ENCODE data around the gene SEPSECS. TPM values are rescaled to one million over a fixed set of nuclear protein-coding genes. Genes with fewer than 3 reads are reported as not detected.

SEPSECS gene
- total RNA-seq, 1 experiment from 2014 or later: 10.6 TPM

GRCh38 chr4:25112366-25112994 lies 47.8 kb downstream of the SEPSECS start:
- H3K27me3 ChIP-seq (ENCODE audit: insufficient read depth, low read length): peaks cover 4% of the 10 kb centered on the region; the same call in 1 of the 2 replicates
- H3K36me3 ChIP-seq (ENCODE audit: control insufficient read depth in 1 of 2, insufficient read depth in 2 of 2, low read length in 2 of 2): no peaks in the 10 kb centered on the region
- H3K4me2 ChIP-seq (ENCODE audit: low read length): no peak overlapping the region
- BruUV-seq (replicated peaks): no TSS peak
- intact Hi-C loops (cut with micrococcal nuclease): no loop called here
- POLR2A ChIA-PET: no interaction called here
- no peaks in the 10 kb centered on the region for H4K20me1 ChIP-seq (ENCODE audit: insufficient read depth)
- TF ChIP-seq YY1 (IDR thresholded peaks at IDR 0.05; ENCODE audit: extremely low read depth, insufficient replicate concordance, low read depth, low read length) (no peak), POLR2A (IDR thresholded peaks at IDR 0.05; ENCODE audit: borderline replicate concordance, extremely low read depth, insufficient read depth, insufficient read length) (no peak), CBX3 (IDR thresholded peaks at IDR 0.05; ENCODE audit: low read depth) (no peak), EZH2phosphoT487 (IDR thresholded peaks at IDR 0.05; ENCODE audit: borderline replicate concordance) (no peak), EZH2 (IDR thresholded peaks at IDR 0.05) (no peak), ZNF274 (IDR thresholded peaks at IDR 0.05; ENCODE audit: low read depth, low read length) (no peak), ELF1 (IDR thresholded peaks at IDR 0.05; ENCODE audit: borderline replicate concordance, low read depth) (no peak), CEBPB (IDR thresholded peaks at IDR 0.05; ENCODE audit: low read depth) (no peak), ZFX (IDR thresholded peaks at IDR 0.05) (no peak), JUND (IDR thresholded peaks at IDR 0.05) (no peak), RAD21 (IDR thresholded peaks at IDR 0.05; ENCODE audit: low read depth) (no peak), MAX (IDR thresholded peaks at IDR 0.05) (no peak), ZBTB33 (IDR thresholded peaks at IDR 0.05; ENCODE audit: extremely low read depth, insufficient replicate concordance, low read length) (no peak), SP1 (IDR thresholded peaks at IDR 0.05; ENCODE audit: low read depth) (no peak)
- TF ChIP-seq, protein P1, sequence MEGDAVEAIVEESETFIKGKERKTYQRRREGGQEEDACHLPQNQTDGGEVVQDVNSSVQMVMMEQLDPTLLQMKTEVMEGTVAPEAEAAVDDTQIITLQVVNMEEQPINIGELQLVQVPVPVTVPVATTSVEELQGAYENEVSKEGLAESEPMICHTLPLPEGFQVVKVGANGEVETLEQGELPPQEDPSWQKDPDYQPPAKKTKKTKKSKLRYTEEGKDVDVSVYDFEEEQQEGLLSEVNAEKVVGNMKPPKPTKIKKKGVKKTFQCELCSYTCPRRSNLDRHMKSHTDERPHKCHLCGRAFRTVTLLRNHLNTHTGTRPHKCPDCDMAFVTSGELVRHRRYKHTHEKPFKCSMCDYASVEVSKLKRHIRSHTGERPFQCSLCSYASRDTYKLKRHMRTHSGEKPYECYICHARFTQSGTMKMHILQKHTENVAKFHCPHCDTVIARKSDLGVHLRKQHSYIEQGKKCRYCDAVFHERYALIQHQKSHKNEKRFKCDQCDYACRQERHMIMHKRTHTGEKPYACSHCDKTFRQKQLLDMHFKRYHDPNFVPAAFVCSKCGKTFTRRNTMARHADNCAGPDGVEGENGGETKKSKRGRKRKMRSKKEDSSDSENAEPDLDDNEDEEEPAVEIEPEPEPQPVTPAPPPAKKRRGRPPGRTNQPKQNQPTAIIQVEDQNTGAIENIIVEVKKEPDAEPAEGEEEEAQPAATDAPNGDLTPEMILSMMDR (IDR thresholded peaks at IDR 0.05 in 2 of 3, conservative IDR thresholded peaks at IDR 0.05 in 1 of 3; ENCODE audit: borderline replicate concordance in 1 of 3, insufficient read depth in 1 of 3, low read depth in 2 of 3, low read length in 2 of 3): no peak
- TF ChIP-seq, protein P2, sequence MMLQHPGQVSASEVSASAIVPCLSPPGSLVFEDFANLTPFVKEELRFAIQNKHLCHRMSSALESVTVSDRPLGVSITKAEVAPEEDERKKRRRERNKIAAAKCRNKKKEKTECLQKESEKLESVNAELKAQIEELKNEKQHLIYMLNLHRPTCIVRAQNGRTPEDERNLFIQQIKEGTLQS (IDR thresholded peaks at IDR 0.05): no peak
- no peaks in the 10 kb centered on the region for H3K79me2 ChIP-seq (ENCODE audit: insufficient read depth, low read length)
- H2AFZ ChIP-seq (ENCODE audit: low read depth, low read length, poor library complexity, severe bottlenecking): no peak overlapping the region
- no peak for ATAC-seq
- no peak overlapping the region for H3K4me3 ChIP-seq (replicated peaks in 1 of 2; ENCODE audit: low read depth in 1 of 2, low read length in 2 of 2)
- H3K9me3 ChIP-seq (ENCODE audit: control insufficient read depth in 1 of 2, insufficient read depth in 1 of 2, low read depth in 1 of 2, low read length in 2 of 2): no peaks in the 10 kb centered on the region
- no peak overlapping the region for H3K9ac ChIP-seq (ENCODE audit: low read length)
- RAD21 ChIA-PET (ENCODE audit: low non-redundant PET in 1 of 2, low total read pairs in 2 of 2, uncharacterized antibody in 2 of 2, unreplicated experiment in 2 of 2): no interaction called here
- CTCF ChIA-PET: no interaction called here
- 0 out of 4 replicates have a peak, but pooled peaks cover 0 to 5% of the 10 kb centered on the region in 2 experiments for H3K4me1 ChIP-seq (ENCODE audit: control insufficient read depth in 1 of 2, insufficient read depth in 2 of 2, low read length in 2 of 2)
- H3K9me2 ChIP-seq (ENCODE audit: insufficient read depth): no peaks in the 10 kb centered on the region
- no peak for DNase-seq (ENCODE audit: low read depth, low spot score)
- H3K27ac ChIP-seq (ENCODE audit: low read depth, low read length): no peak overlapping the region

All from HCT116 (cell line).